Right lobe of liver (tissue), 6 donors: ENCODE results near the gene DUSP12. TPM values are rescaled to one million over a fixed set of nuclear protein-coding genes. Genes with fewer than 3 reads are reported as not detected.
A peak's percentile ranks its signal among the peaks of the same experiment; 100 is the strongest.

Experiments
- ATAC-seq, 4 donors: fragments of 200-7000 bp; cut with Tn5 transposase; one replicate each; pipeline ENCODE4 v1.9.1; 2020; ENCODE audit warnings: mild to moderate bottlenecking in 4 of 4, moderate library complexity in 4 of 4
- DNase-seq, 3 donors: peaks; one replicate each; pipeline ENCODE4 v3.0.0-alpha.2; 2020
- H3K27ac ChIP-seq, 3 donors: fragments of 200-600 bp; one replicate each; pipeline ENCODE4 v1.8.0; 2022
- H3K27me3 ChIP-seq, 2 donors: fragments of 200-600 bp; one replicate each; pipeline ENCODE4 v1.8.0; 2022
- H3K36me3 ChIP-seq, 4 donors: fragments of 200-600 bp; sonication (generic) in 1 of 4; one replicate each; pipeline versions ENCODE4 v1.5.1 to v1.8.0; 2017 to 2022; ENCODE audit warnings: control low read depth in 1 of 4
- H3K4me1 ChIP-seq, 4 donors: fragments of 200-600 bp; sonication (generic) in 1 of 4; one replicate each; pipeline versions ENCODE4 v1.5.1 to v1.8.0; 2017 to 2022; ENCODE audit warnings: control low read depth in 1 of 4
- H3K4me3 ChIP-seq, 3 donors: fragments of 200-600 bp; one replicate each; pipeline ENCODE4 v1.8.0; 2022
- H3K9me3 ChIP-seq, 4 donors: fragments of 200-600 bp; sonication (generic) in 1 of 4; one replicate each; pipeline versions ENCODE4 v1.5.1 to v1.8.0; 2017 to 2022; ENCODE audit warnings: control low read depth in 1 of 4
- CTCF ChIP-seq, 4 donors: fragments of 200-600 bp in 3 of 4; fragments of 450-650 bp in 1 of 4; IDR thresholded peaks; one replicate each; pipeline versions ENCODE4 v1.5.1 to v1.8.0; 2016 to 2022; ENCODE audit warnings: antibody characterized with exemption in 4 of 4, mild to moderate bottlenecking in 2 of 4
- POLR2A ChIP-seq: fragments of 450-650 bp; IDR thresholded peaks from one replicate; pipeline ENCODE4 v1.6.1; 2017; ENCODE audit warnings: antibody characterized with exemption, mild to moderate bottlenecking
- WGBS: methylation state at CpG from one replicate; pipeline ENCODE4 v1.1.6; 2018; ENCODE audit warnings: low coverage, low lambda C conversion rate; ENCODE audit not compliant: insufficient coverage; ENCODE audit errors: missing lambda C conversion rate; 5-methylcytosine and 5-hydroxymethylcytosine counted together
- intact Hi-C, 2 donors: fragments of 100-400 bp; cut with DNase I; formaldehyde crosslinking; loops; one replicate each; pipeline versions ENCODE4 v1.11.2 to v1.14.1; 2022
- total RNA-seq, 6 experiments: library from RNA; depleted of rRNA in 2 of 6; stranded (reverse); fragments of >200 nt in 2 of 6; fragmentation: NEBNext Ultra II Directional in 3 of 6; extraction: Animal tissue kit (Norgen Biotek cat#: 25700) in 3 of 6; gene quantifications; one replicate each; pipeline versions ENCODE4 v1.1.0 to v1.2.4, GENCODE V29; 2016 to 2023
- donor health status: DM: no; HTN: yes; CAD: no.
- donor health status: DM: no; HTN: no; CAD: no.
- donor health status: DM: no; HTN: no; CAD: no.
- donor health status: DM: no; HTN: yes; CAD: no.
- donor health status: DM: no; HTN: yes; CAD: no.

The DUSP12 gene
- total RNA-seq, 6 experiments from 2014 or later = 4.0 to 7.1 (median 4.7) TPM

DNA sequence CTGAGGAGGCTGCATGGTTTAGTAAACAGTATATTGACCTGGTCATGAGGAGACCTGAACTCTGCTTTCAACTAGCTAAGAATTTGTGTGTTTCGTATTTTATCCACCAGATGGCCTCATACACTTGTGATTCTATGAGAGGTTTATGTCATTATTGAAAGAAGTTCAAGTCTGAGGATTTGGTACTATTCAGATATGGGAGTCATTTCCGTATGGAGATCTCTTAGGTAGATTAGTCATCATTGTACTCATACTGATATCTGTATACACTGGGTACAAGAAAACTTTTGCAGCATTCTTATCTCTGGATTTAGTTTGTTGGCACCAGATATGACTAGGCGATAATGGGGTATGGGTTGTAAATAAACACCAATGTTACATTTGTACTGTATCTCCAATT, 43.2 kb downstream of the DUSP12 start:
- H3K4me1 ChIP-seq = no peaks in the 10 kb centered on the region
- WGBS = 41% methylated on average over 3 of the region's 3 CpGs
- peak; percentile 86 to 96 (median 90) for ATAC-seq
- DNase-seq = no peak
- H3K36me3 ChIP-seq = peaks cover 2 to 67% (median 21%) of the 10 kb centered on the region in 4 donors
- H3K27ac ChIP-seq = no peak overlapping the region
- H3K9me3 ChIP-seq = no peaks in the 10 kb centered on the region
- TF ChIP-seq POLR2A (no peak), CTCF (IDR thresholded peaks at IDR 0.05) (peak; percentile 55 to 57 (median 56))
- H3K4me3 ChIP-seq = no peak overlapping the region
- no peaks in the 10 kb centered on the region for H3K27me3 ChIP-seq
- intact Hi-C loops = loop anchor here in 1 of 2 donors (10.0 kb wide), 1 partner anchor 242 kb away; no protein-coding TSS in a partner anchor

DNA sequence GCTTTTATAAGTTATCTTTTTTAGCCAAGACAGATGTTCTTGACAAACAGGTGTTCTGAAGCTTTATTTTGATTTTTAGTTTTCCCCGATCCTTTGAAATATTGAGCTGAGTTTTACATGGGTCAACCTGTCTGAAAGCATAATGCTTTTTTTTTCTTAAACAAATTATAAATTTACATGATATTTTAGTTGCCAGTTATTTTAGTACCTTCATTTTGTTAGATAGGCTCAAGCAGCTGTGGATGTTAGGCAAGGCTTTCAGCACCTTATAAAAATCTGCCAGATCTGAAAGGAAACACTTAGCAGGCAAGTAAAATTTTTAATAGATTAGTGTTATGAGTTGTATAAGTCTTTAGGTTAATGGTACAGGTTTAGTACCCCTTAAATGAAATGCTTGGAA, 50.2 kb downstream of the DUSP12 start:
- WGBS = 86% methylated on average over 1 of the region's 1 CpG
- TF ChIP-seq CTCF (IDR thresholded peaks at IDR 0.05) (no peak), POLR2A (no peak)
- no peak overlapping the region for H3K27ac ChIP-seq
- intact Hi-C loops = loop anchor here in 1 of 2 donors (10.0 kb wide), 1 partner anchor 235 kb away; no protein-coding TSS in a partner anchor
- no peak for ATAC-seq
- H3K36me3 ChIP-seq = peaks cover 3 to 47% (median 15%) of the 10 kb centered on the region in 4 donors
- no peak overlapping the region for H3K4me3 ChIP-seq
- DNase-seq = no peak
- no peaks in the 10 kb centered on the region for H3K4me1 ChIP-seq
- no peaks in the 10 kb centered on the region for H3K9me3 ChIP-seq
- H3K27me3 ChIP-seq = no peaks in the 10 kb centered on the region

- ATAC-seq (no peak), DNase-seq (no peak)
- Histone ChIP-seq H3K4me1 (no peaks in the 10 kb centered on the region), H3K9me3 (no peaks in the 10 kb centered on the region), H3K27me3 (no peaks in the 10 kb centered on the region), H3K36me3 (peaks cover 0 to 28% (median 4%) of the 10 kb centered on the region in 4 donors), H3K4me3 (no peak overlapping the region), H3K27ac (no peak overlapping the region)
- no peak for TF ChIP-seq POLR2A
- TF ChIP-seq CTCF (IDR thresholded peaks at IDR 0.05) = no peak
- intact Hi-C loops = no loop called here
- WGBS = 82% methylated on average over 7 of the region's 7 CpGs
These were observed 52.4 kb downstream of the DUSP12 start for GRCh38 chr1:161801955-161802354.

GRCh38 chr1:161803181-161803580, 53.6 kb downstream of the DUSP12 start:
- TF ChIP-seq CTCF (IDR thresholded peaks at IDR 0.05) (no peak), POLR2A (no peak)
- Histone ChIP-seq H3K4me1 (no peaks in the 10 kb centered on the region), H3K27me3 (no peaks in the 10 kb centered on the region), H3K27ac (no peak overlapping the region), H3K36me3 (peaks cover 0 to 16% (median 3%) of the 10 kb centered on the region in 4 donors), H3K9me3 (no peaks in the 10 kb centered on the region), H3K4me3 (no peak overlapping the region)
- DNase-seq (no peak), ATAC-seq (no peak)
- WGBS = 91% methylated on average over 2 of the region's 2 CpGs
- intact Hi-C loops = no loop called here
